Measurements from ENCODE around the gene PTGES2.

- TF ChIP-seq CTCF (IDR thresholded peaks at IDR 0.05; ENCODE audit: low read length) (no peak), EZH2 (optimal IDR thresholded peaks at IDR 0.05; ENCODE audit: low read depth, low read length) (no peak)
Observed at GRCh38 chr9:128101231-128101661, 26.3 kb downstream of the PTGES2 start.

Measured in MM.1S (cell line).